ENCODE measurements around the gene FBXL16. TPM values are rescaled to one million over a fixed set of nuclear protein-coding genes. Genes with fewer than 3 reads are reported as not detected.

The FBXL16 gene
- total RNA-seq (ENCODE audit: low replicate concordance), result 0.08 TPM in 1 of 2 replicates, not detected in the other

GRCh38 chr16:705431-706188, at the start of gene FBXL16:
FBXL16 (minus strand) TSS chr16:705801; CDS start chr16:697405, 8,396 bp downstream.

GRCh38 chr16:740764-741505, 35.3 kb upstream of the FBXL16 start, which contains the start of gene CIAO3:
CIAO3 (minus strand) TSS chr16:740997; CDS start chr16:740985, 12 bp downstream.

GRCh38 chr16:726438-727290, 21.1 kb upstream of the FBXL16 start, which contains the start of the genes CCDC78 and HAGHL:
CCDC78 (minus strand) TSS chr16:726443; CDS start chr16:726367, 76 bp downstream.
HAGHL (plus strand) TSS chr16:727106; CDS start chr16:727510, 404 bp downstream.

GRCh38 chr16:720990-721764, 15.6 kb upstream of the FBXL16 start, which contains the start of gene ANTKMT:
ANTKMT (plus strand) TSS chr16:721146; CDS start chr16:721275, 129 bp downstream.

GRCh38 chr16:714558-715476, 9.2 kb upstream of the FBXL16 start, which contains the start of gene METRN:
METRN (plus strand) TSS chr16:715118; CDS start chr16:715290, 172 bp downstream.

GRCh38 chr16:684071-684794, 21.4 kb downstream of the FBXL16 start, which contains the start of gene JMJD8:
JMJD8 (minus strand) TSS chr16:684334; CDS start chr16:684319, 15 bp downstream.

GRCh38 chr16:679814-680624, 25.6 kb downstream of the FBXL16 start, which contains the start of gene STUB1:
STUB1 (plus strand) TSS chr16:680410; CDS start chr16:680526, 116 bp downstream.

GRCh38 chr16:674968-675883, 30.4 kb downstream of the FBXL16 start, which contains the start of gene RHBDL1:
RHBDL1 (plus strand) TSS chr16:675671; CDS start chr16:675791, 120 bp downstream.

GRCh38 chr16:667780-668518, 37.7 kb downstream of the FBXL16 start, which contains the start of gene RHOT2:
RHOT2 (plus strand) TSS chr16:668132; CDS start chr16:668200, 68 bp downstream.

GRCh38 chr16:648781-649589, 56.6 kb downstream of the FBXL16 start, which contains the start of gene WDR90:
WDR90 (plus strand) TSS chr16:649365; CDS start chr16:649417, 52 bp downstream.

Other genes with a start within 250 kb of the FBXL16 start
- gene CAPN15, start 178.1 kb downstream of the FBXL16 start, total RNA-seq (ENCODE audit: low replicate concordance), result 12.8 and 17.1 TPM in 2 replicates
- gene PRR35, start 145.4 kb downstream of the FBXL16 start, total RNA-seq (ENCODE audit: low replicate concordance), result under 0.01 TPM in 1 of 2 replicates, not detected in the other
- 0.35 and 1.4 TPM in 2 replicates for gene NHLRC4, start 138.8 kb downstream of the FBXL16 start, total RNA-seq (ENCODE audit: low replicate concordance)
- gene PIGQ, start 135.8 kb downstream of the FBXL16 start, total RNA-seq (ENCODE audit: low replicate concordance), result 18.5 and 19.5 TPM in 2 replicates
- 8.6 and 9.8 TPM in 2 replicates for gene RAB40C, start 115.7 kb downstream of the FBXL16 start, total RNA-seq (ENCODE audit: low replicate concordance)
- gene WFIKKN1, start 74.8 kb downstream of the FBXL16 start, total RNA-seq (ENCODE audit: low replicate concordance), result 0.08 and 0.12 TPM in 2 replicates
- 81.6 and 89.4 TPM in 2 replicates for gene METTL26, start 69.5 kb downstream of the FBXL16 start, total RNA-seq (ENCODE audit: low replicate concordance)
- 7.8 and 22.2 TPM in 2 replicates for gene MCRIP2, start 64.0 kb downstream of the FBXL16 start, total RNA-seq (ENCODE audit: low replicate concordance)
- 7.2 and 9.8 TPM in 2 replicates for gene WDR90, start 56.4 kb downstream of the FBXL16 start, total RNA-seq (ENCODE audit: low replicate concordance)
- 26.1 and 33.7 TPM in 2 replicates for gene RHOT2, start 37.7 kb downstream of the FBXL16 start, total RNA-seq (ENCODE audit: low replicate concordance)
- 0.98 and 6.6 TPM in 2 replicates for gene RHBDL1, start 30.1 kb downstream of the FBXL16 start, total RNA-seq (ENCODE audit: low replicate concordance)
- gene STUB1, start 25.4 kb downstream of the FBXL16 start, total RNA-seq (ENCODE audit: low replicate concordance), result 152 and 251 TPM in 2 replicates
- 21.8 and 28.3 TPM in 2 replicates for gene JMJD8, start 21.5 kb downstream of the FBXL16 start, total RNA-seq (ENCODE audit: low replicate concordance)
- 3.1 and 4.9 TPM in 2 replicates for gene WDR24, start 15.4 kb downstream of the FBXL16 start, total RNA-seq (ENCODE audit: low replicate concordance)
- 95.8 and 102 TPM in 2 replicates for gene METRN, start 9.3 kb upstream of the FBXL16 start, total RNA-seq (ENCODE audit: low replicate concordance)
- gene ANTKMT, start 15.3 kb upstream of the FBXL16 start, total RNA-seq (ENCODE audit: low replicate concordance), result 8.0 and 27.7 TPM in 2 replicates
- gene CCDC78, start 20.6 kb upstream of the FBXL16 start, total RNA-seq (ENCODE audit: low replicate concordance), result 0.82 and 0.98 TPM in 2 replicates
- 11.2 and 15.9 TPM in 2 replicates for gene HAGHL, start 21.3 kb upstream of the FBXL16 start, total RNA-seq (ENCODE audit: low replicate concordance)
- 24.4 and 28.9 TPM in 2 replicates for gene CIAO3, start 35.2 kb upstream of the FBXL16 start, total RNA-seq (ENCODE audit: low replicate concordance)
- gene MSLN, start 54.9 kb upstream of the FBXL16 start, total RNA-seq (ENCODE audit: low replicate concordance), result not detected in 2 replicates
- 10.1 and 16.2 TPM in 2 replicates for gene RPUSD1, start 82.6 kb upstream of the FBXL16 start, total RNA-seq (ENCODE audit: low replicate concordance)
- 2.8 and 5.6 TPM in 2 replicates for gene CHTF18, start 82.8 kb upstream of the FBXL16 start, total RNA-seq (ENCODE audit: low replicate concordance)
- not detected in 2 replicates for gene GNG13, start 94.9 kb upstream of the FBXL16 start, total RNA-seq (ENCODE audit: low replicate concordance)